Measurements from ENCODE around the gene GRIP2.

DNA sequence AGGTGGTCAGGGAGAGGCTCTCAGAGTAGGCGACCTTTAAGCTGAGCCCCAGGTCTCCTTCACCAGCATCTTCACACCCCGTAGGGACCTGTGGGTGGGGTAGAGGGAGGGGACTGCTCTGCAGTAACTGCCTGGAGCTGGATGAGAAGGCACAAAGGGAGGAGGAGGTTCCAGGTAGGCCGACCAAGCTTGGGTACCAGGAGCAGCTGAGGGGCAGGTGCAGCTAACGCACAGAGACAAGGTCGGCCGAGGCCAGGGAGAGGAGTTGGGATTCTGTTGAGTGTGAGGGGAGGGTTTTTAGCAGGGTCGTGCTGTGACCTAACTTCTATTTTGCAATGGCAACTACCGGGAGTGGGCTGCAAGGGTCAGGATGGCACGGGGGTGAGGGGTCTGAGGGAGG, 5.9 kb upstream of the GRIP2 start:
- TF ChIP-seq, protein P1, sequence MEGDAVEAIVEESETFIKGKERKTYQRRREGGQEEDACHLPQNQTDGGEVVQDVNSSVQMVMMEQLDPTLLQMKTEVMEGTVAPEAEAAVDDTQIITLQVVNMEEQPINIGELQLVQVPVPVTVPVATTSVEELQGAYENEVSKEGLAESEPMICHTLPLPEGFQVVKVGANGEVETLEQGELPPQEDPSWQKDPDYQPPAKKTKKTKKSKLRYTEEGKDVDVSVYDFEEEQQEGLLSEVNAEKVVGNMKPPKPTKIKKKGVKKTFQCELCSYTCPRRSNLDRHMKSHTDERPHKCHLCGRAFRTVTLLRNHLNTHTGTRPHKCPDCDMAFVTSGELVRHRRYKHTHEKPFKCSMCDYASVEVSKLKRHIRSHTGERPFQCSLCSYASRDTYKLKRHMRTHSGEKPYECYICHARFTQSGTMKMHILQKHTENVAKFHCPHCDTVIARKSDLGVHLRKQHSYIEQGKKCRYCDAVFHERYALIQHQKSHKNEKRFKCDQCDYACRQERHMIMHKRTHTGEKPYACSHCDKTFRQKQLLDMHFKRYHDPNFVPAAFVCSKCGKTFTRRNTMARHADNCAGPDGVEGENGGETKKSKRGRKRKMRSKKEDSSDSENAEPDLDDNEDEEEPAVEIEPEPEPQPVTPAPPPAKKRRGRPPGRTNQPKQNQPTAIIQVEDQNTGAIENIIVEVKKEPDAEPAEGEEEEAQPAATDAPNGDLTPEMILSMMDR (IDR thresholded peaks at IDR 0.05; ENCODE audit: low read length) = no peak
- no peak for TF ChIP-seq EZH2 (IDR thresholded peaks at IDR 0.05; ENCODE audit: borderline replicate concordance, low read length)

All from OCI-LY1 (cell line).